Stimulated activated CD4-positive, alpha-beta T cell treated with anti-CD3 and anti-CD28 coated beads, TNF-alpha, amount 100 ng/mL, for 1 hour (primary cell): ENCODE data around the gene EEF1E1.
A peak's percentile ranks its signal among the peaks of the same experiment; 100 is the strongest.

ENCODE experiments used
- DNase-seq, 3 donors: peaks; one replicate each; pipeline ENCODE4 v3.0.0-alpha.2; 2020; ENCODE audit warnings: low read depth in 3 of 3, low spot score in 1 of 3

The EEF1E1 gene

DNA sequence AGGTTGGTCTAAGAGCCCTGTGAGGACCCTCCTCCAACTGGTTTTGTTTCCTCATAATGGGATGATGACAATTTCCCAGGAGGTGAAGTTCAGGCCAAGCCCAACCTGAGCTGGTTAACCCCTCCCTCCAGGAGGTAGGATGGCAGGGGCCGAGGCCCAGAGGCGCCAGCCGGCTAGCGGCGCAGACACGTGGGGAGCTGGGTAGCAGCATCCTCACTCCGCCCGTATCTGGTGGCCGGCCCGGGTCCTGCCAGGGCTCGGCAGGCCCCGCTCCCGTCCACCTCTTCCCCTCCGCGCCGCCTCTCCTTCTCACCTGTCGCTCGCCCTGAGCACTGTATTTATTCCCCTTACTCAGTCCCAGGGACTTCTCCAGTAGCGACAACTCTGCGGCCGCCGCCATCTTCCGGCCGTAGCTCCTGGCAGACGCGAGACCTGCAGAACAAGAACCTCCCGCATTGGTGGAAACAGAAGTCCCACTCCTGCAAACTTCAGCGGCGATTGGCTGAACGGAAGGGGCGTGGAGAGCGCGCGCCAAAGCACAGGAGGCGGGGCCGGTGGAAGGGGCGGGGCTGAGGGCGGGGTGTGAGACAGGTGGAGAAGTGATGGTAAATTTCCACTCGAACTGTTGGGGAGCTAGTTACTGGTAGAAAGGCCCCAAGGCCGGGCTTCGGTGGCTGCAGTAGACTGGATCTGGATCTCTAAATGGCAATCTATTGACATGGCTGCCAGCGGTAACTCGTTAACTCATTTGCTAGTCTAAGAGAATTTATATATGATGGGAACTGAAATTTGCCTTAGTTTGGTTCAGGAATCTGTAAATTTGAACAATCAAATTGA lies at the start of gene EEF1E1:
TSS of gene EEF1E1 (minus strand) at position 427 of the 837 bp plus-strand sequence. CDS start at position 400, 27 bp downstream.
- peak; percentile 90 to 99 (median 97) for DNase-seq

DNA sequence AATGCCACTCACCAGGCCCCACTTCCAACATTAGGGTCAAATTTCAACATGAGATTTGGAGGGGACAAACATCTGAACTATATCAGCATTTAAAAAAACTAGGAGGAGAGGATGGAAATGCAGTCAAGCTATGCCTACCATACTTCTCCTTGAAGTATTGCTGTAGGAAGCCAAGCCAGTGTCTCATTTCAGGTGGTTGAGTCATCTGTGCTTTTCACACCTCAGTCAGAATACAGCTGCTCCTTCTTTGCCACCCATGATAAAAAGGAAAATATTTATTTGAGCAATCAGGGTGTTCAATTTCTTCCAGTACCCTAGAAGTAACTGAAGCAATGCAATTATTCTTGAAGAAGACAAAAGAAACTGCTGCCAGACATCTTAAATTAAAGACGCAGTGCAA lies 47.0 kb upstream of the EEF1E1 start:
- DNase-seq: no peak

DNA sequence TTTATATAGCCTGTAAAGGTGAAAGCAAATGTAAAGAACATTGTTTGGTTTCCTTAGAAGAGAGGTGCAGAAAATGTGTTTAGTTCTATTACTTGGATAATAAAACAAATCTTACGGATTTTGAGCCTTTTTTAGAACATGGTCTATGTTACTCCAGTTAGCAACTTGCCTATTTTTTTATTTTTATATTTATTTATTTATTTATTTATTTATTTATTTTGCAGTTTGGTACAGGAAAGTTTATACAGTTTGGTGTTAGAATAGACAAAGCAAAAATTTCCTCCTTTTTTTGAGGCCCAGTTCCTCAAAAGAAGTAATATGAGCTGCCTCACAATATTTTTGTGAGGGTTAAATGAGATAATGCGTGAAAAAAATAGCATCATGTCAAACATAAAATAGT lies 41.6 kb upstream of the EEF1E1 start:
- DNase-seq: no peak

DNA sequence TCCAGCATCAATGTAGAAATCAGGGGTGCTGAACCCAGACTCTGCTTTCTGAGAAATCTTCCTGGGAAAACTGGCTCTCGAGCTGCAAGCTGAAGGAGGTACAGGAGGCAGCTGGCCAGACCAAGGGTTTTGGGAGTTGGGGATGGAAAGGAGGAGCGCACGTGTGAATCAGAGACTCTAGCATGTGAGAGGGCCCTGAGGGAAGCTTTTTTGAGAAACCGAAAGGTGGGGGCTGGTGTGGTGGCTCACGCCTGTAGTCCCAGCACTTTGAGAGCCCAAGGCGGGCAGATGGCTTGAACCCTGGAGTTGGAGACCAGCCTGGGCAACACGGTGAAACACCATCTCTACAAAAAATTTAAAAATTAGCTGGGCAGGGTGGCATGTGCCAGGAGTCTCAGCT lies 37.1 kb upstream of the EEF1E1 start:
- DNase-seq: no peak

DNA sequence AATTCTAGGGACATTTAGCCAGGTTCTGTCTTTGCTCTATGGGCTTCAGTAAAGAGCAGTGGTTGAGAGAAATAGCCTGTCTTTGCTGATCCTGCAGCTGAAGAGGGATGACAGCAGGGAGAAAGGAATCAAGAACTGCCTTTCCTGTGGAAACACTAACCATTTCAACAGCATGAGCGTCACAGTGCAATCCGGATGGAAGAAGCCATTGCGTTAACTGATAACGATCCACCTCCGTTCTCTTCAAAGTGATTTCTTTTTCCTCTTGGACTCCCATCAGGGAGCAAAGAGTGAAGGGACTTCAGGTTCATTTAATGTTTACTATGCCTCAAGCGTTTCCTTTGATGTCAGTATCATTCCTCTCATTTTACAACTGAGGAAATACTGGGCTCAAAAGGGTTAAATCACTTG lies 35.2 kb upstream of the EEF1E1 start:
- DNase-seq: no peak

DNA sequence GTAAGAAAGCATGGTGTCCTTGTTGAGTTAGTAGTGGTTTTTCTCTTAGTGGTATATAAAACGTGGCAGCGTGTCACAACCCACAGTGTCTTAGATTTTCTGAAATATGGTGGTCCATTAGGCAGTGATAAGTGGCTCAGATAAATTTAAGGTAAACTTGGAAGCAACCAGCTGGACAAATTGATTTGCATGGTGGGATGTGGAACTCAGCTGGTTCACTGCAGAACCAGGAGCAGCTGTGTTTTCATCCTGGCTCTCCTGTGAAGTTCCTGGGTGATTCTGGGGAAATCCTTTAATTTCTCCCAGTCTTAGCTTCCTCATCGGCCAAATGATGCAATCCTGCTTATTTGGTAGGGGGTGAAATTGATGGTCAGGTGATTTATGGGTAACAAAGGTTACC lies 32.9 kb upstream of the EEF1E1 start:
- DNase-seq: no peak

DNA sequence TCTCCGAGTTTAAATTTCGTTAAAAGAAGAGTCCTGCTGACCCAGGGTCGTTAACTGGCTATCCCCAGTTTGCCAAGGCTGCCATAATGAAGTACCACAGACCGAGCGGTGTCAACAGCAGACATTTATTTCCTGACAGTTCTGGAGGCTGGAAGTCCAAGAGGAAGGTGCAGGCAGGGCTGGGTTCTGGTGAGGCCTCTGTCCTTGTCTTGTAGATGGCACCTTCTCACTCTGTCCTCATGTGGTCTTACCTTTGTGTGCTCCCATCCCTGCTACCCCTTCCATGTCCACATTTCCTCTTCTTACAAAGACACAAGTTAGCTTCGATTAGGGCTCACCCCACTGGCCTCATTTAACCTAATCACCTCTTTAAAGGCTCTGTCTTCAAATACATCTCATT lies 29.8 kb upstream of the EEF1E1 start:
- DNase-seq: no peak

DNA sequence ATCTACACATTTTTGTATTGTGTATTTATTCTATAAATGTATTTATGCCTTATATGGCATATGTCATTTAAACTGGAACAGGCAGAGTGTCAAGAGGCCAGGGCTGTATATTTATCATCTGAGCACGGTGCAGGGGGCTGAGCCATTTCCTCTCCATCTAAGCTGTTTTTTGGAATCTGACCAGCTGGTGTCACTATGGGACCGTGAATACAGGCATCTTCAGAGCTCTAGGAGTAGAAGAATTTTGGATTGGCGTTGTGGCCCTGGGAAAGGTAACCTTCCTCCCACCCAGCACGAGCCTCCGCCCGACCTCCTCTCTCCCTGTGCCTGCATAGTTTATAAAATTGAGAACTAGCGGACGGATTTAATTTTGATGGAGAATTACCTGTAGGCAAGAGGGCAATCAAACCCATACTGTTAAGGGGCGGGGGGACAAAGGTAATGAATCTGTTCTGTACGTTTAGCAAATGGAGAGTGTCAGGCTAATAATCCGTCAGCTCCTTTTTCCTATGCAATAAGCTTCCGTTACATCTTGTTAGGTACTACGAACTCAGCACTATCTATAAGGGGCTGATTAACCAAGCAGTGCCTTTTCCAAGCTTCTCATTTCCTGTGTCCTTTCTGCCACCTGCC lies 29.0 kb upstream of the EEF1E1 start:
- DNase-seq: peak in 2 of 3 donors; percentile 1 to 3

DNA sequence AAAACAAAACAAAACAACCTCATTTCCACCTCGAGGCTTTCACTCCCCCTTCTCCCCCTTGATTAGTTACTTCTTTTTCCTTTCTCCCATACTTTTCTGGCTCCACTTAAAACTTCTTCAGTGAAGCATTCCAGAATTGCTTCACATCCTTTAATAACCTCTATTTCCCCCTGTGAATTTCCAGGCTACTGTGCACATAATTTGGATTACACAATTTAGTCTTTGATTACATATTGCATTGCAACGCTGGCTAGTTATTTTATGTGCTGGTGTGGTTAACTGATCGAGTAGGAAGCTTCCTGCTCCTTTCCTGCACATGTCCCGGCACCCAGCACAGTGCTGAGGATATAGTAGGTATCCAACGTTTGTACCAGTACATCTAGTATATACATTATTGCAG lies 28.1 kb upstream of the EEF1E1 start:
- no peak for DNase-seq

DNA sequence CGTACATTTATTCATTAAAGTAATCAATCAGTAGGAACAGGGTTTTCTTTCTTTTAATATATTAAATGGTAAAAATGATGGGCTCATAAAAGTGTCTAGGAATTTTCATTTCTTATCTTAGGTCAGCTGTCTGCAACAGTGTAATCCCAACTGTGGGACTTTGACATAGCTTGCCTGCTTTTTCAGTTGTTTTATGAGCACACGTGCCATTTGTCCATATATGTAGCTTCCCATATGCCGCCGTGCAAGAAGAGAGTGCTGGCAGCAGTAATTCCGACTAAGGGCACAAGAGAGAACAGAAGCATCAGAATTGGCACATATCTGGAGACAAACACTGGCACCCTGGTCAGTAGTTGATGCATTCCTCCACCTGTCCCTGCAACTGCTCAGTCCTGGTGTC lies 20.9 kb upstream of the EEF1E1 start:
- no peak for DNase-seq

DNA sequence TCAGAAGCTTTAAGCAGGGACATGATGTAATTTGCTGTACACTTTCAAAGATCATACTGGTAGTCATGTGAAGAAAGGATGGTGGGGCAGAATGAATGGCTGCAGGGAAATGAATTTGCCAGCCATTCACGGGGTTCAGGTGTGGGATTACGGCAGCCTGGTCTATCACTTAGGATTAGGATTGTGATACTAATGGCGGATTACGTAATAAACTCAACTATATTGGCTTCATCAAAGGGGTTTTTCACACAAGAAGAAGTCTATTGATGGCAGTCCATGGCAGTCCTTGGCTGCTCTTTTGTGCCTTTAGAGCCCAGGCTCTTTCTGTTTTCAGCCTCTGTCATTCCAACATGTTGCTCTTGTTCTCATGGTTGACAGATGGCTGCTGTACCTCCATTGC lies 12.6 kb upstream of the EEF1E1 start:
- no peak for DNase-seq

DNA sequence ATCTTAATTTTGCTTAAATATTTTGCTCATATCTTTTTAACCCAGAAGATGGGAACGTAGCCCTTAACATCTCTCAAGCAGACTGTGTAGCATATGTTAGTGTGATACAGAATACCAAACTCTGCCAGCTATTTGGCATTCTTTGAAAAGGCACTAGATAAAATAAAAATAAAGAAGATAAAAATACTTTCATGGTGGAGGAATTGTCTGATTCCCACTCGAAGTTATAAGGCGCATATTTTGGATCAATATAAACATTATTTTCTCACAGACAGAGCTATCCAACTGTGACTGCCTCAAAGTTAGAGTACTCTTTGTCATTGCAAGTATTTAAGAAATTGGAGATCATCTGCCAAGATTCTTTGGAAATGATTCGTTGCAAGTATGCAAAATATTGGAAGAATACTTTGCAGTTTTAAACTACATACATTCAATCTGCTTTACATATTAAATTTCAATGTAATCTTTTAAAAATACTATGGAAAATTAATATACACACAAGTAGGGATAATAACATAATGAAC lies 10.8 kb upstream of the EEF1E1 start:
- DNase-seq: no peak

DNA sequence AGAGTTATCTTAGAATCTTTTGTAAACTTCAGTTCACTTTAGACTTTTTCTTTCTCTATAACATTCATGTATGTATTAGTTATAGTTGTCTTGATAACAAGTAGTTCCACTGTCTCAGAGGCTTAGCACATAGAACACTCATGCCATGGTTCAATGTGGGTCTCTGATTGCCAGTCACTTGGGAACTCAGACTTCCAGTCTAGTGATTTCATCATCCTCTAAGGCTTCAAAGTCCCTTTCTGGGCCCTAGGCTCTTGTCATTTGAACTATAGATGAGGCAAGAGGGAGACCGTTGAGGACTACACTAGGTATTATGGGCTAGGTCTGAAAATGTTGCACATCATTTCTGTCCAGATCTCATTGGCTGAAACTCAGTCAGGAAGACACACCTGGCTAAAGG lies 8.4 kb upstream of the EEF1E1 start:
- no peak for DNase-seq

DNA sequence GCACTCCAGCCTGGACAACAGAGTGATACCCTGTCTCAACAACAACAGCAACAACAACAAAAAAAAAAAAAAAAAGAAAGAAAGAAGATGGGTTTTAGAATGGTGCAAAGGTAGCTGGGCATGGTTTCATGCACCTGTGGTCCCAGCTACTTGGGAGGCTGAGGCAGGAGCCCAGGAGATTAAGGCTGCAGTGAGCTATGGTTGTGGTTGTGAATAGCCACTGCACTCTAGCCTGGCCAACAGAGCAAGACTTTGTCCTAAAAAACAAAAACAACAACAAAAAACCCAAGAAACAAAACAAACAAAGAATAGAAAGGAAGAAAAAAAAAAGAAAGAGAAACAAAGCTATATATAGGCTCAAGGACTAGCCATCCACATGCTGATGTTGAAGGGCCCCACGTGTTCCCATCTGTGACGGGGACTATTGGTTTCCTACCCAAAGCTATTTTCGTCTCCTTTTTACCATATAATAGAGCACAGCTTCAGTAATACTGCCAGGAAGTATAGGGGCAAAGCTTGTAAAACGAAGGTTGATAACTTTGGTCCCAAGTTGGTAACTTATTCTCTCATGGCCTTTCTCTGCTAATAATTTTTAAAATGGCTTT lies 7.9 kb upstream of the EEF1E1 start:
- DNase-seq: no peak

DNA sequence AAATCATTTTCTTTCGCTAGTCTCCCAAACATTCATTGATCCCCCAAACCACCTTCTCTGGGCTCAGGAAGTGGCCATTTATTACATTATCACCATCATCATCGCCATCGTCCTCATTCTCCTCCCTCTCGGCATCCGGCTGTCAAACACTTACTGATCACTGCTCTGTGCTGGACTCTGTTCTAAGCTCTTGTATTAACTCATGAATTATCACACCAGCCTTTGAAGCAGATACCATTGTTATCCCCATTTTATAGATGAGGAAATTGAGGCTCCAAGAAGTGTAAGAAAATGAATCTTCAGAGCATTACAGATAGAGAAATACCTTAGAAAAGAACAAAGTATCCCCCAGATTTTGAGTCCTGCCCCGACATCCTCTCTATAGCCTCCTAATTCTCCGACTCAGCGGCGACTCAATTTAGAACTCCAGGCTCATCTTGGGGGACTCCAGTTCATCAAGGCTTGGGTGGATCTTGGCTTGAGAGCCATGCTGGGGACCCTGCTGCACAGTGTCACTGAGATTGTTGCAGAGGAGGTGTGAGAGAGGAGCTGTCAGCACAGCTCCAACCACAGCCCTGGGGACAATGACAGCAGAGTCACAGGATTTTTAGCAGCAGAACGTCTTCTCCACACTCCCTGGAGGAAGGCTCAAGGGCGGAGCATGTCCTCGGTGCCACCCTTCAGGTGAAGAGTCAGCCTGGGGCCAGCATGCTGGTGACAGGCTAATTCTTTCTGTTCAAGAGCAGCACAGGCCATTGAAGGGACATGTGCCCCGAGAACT lies 6.6 kb upstream of the EEF1E1 start:
- no peak for DNase-seq

DNA sequence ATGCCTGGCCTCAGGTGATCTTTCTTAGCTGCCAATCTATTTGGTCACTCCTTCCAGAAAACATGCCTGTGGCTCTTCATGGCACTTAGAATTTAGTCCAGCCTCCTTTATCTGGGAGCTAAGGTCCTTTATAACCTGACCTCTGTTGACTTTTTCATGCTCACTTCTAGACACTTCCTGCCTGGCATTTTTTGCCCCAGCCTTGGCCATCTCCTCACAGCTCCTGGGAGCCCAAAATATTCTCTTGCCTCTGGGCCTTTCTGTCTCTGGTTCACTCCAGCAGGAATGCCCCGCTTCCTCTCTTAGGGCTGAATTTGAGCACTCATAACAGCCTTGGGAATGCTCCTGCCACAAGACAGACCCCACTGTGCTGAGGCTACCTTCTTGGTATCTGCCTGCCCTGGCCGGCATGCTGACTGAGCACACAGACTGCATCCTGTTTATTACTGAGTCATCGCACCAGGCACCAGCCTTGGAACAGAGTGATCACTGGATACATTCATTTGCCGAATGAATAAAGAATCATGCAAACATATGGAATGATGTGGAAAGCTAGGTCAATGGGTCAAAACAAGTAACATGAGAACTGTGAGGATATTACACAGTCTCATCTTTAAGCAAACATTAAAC lies 5.8 kb upstream of the EEF1E1 start:
- no peak for DNase-seq

DNA sequence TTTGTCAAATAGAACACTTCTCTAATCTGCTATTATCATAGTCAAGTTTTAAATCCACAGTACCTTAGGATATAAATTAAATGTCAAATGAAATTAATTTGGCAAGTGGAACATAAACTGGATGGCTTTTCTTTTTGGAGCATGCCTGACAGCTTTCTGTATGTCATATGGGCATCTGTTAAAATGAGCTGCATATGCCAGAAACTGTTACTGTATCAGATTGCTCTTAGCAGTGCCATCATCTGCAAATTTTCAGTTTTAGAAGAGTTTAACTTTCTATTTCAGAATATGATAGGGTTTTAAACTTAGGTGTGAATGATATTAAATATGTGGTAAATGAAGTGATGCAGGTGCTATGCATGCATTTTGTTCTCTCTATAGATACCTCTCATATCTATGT lies 3.4 kb upstream of the EEF1E1 start:
- no peak for DNase-seq

DNA sequence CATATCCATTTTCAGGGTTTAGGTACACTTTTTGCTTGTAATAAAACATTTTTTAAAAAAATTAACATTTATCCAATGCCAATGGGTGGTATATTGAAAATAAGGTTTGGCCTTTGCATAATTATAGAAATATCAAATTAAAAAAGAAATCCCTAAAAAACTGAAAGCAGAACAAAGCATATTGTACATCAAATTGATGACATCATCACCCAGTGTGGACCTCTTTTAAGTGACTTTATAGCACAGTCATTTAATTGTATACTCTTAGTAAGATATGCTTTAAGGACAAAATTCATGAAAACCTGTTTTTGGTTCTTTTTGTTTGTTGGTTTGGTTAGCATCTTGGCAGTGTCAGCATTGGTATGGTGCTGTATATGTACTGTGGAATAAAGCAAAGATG lies 1.4 kb upstream of the EEF1E1 start:
- no peak for DNase-seq

DNA sequence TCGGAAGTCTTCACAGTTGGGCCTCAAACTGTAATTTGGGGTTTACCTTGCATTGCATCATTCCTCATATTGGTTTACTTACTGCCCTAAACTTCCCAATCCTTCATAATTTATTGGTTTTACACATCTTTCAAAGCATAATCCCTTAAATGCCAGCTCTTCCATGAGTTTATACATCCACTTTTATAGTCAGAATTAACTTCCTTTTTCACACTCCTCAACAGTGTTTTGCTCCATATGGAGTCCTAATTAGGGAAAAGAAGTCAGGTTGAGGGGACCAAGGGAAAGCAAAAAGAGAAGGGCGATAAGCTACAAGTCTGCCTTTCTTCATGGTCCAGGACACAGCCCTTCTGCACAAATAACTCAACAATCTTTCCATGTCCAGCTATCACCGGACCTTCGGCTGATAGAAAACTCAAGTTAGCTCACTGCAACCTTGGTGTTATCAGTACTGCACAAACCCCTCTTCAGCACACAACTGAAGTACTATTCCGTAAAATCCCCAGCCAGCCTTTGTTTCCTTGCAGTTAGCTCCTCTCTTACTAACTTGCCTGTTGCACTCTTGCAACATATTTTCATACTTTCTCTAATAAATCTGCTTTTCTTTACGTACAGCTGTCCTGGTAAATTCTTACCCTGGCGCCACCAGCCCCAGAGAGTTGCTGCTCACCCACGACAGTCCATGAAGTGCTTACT lies 2.0 kb downstream of the EEF1E1 start:
- DNase-seq: no peak

DNA sequence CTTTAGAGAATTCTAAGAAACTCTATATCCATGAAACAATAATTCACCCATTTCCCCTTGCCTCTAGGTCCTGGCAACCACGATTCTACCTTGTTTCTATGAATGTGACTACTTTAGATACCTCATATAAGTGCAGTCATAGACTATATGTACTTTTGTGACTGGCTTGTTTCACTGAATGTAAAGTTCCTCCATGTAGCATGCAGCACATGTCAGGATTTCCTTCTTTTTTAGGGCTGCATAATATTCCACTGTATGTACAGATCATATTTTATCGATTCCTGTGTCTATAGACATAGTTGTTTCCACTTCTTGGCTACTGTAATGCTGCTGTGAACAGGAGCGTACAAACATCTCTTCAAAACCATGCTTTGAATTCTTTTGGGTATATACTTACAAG lies 11.7 kb downstream of the EEF1E1 start:
- DNase-seq: no peak
